CD4-positive, alpha-beta T cell treated with Interferon gamma for 1 hour (primary cell): ENCODE measurements around the gene RCC1.
A peak's percentile ranks its signal among the peaks of the same experiment; 100 is the strongest.
"Not testable (repeated sequence)": the region's sequence is repeated elsewhere in the genome, so short reads cannot be mapped to it uniquely, and the experiment has no call there.

Source experiments
- DNase-seq: peaks from one replicate; pipeline ENCODE4 v3.0.0-alpha.2; 2020

Gene RCC1, protein sequence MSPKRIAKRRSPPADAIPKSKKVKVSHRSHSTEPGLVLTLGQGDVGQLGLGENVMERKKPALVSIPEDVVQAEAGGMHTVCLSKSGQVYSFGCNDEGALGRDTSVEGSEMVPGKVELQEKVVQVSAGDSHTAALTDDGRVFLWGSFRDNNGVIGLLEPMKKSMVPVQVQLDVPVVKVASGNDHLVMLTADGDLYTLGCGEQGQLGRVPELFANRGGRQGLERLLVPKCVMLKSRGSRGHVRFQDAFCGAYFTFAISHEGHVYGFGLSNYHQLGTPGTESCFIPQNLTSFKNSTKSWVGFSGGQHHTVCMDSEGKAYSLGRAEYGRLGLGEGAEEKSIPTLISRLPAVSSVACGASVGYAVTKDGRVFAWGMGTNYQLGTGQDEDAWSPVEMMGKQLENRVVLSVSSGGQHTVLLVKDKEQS

DNA sequence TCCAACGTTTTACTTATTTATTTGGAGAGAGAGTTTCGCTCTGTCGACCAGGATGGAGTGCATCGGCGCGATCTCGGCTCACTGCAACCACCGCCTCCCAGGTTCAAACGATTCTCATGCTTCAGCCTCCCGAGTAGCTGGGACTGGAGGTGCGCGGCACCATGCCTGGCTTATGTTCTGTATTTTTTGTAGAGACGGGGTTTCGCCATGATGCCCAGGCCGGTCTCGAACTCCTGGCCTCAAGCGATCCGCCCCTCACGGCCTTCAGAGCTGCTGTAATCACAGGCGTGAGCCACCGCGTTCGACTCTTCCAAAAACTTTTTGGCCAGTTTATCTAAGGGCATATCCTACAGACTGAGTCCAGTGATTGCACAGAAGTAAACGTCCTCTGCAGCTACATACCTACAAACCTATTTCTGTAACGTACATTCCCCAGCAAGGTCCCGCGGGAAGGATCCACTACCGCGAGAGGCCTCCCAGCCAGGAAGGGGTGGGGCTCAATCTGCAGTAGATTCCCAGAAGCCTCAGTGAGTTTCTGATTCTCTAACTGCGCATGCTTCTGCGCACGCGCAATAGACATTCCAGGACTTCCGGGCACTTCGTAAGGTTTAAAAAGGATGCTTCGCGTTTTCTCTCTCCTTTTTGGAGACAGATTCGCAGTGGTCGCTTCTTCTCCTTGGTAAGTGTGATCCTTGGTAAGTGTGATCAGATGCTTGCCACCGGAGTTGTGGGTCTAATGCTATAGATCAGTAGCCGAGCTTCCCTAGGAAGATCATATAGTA lies at the start of gene RCC1:
RCC1 (plus strand) TSS at position 638 of the 782 bp plus-strand sequence. CDS start 23,824 bp downstream, outside the sequence.
- peak; percentile 98 for DNase-seq

DNA sequence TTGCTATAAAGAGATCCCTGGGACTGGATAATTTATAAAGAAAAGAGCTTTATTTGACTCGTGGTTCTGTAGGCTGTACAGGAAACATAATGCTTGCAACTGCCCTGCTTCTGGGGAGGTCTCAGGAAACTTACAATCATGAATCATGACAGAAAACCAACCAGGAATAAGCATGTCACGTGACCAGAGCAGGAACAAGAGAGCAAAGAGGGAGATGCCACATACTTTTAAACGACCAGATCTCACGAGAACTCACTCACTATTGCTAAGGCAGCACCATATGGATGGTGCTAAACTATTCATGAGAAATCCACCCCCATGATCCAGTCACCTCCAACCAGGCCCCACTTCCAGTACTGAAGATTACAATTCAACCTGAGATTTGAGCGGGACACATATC lies 49.8 kb upstream of the RCC1 start:
- no peak for DNase-seq

DNA sequence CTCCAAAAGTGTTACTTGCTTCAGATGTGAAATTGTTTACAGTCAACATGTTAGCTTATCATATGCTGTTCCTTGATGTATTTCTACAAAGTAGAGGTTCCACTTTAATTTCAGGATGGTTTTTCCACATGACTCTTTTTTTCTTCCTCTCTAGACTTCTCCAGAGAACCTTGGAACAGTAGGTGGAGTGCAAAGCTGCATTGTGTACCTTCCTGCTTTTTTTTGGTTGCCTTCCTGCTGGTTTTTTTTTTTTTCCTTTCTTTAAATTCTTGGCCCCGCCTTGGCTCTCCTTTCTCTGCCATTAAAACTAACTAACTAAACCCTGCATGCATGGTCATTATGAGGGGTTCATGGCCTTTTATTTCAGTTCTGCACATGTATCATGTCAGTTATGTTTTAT lies 48.2 kb upstream of the RCC1 start:
- DNase-seq, result no peak

DNA sequence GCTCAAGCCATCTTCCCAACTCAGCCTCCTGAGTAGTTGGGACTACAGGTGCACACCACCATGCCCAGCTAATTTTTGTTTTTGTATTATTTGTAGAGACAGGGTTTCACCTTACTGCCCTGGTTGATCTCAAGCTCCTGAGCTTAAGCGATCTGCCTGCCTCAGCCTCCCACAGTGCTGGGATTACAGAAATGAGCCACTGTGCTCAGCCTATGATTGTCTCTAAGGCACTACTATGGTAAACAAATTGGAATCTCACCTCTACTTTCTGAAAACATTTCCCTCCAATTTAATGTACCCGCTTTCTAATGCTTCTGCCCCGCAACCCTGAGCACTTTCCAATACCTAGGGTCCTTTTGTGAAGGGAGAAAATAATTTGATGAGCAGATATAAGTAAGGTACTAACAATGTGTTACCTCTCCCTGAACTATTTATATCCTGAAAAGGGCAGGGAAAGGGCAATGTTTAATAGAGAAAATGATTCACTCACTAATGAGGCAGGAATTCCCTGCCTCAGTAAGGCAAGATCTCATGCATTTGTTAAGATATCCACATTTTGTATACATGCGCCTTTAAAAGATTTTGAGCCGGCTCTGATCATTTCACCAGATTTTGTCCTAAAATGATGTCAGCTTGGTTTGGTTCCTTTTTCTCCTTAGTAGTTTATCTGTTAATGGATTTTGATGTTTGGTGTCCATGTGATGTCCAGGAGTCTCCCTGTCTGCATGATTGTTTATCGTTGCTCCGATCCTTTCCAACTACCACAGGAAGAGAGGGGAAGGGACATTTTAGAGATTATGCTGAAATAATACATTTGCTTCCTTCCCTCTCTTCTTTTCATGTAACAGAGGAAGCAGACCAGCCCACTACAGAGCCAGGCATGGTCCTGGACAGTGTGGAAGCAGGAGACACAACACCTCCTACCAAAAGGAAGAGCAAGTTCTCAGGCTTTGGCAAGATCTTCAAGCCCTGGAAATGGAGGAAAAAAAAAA lies 47.3 kb upstream of the RCC1 start:
- DNase-seq, result no peak

DNA sequence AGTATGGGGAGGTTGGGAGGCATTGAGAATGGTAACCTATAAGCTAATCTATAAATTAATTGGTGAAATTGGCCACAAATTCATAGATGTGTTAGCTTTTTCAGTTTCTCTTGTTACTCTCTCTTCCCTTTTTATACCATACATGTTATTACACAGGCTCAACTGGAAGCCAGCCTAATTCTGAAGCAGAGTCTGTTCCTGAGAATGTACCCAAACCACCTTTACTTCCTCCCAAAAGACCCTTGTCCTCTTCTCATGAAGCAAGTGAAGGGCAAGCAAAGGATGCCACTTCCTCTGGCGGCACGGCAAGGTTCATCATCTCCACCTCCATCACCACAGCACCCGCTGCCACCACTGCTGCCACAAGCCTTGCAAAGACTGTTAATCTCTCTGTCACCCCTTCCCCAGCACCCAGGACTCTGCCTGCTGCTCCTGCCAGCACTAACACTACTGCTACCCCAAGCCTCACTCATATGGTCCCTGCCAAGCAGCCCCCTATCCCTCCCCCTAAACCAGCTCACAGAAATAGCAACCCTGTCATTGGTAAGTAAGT lies 39.5 kb upstream of the RCC1 start:
- DNase-seq, result no peak

DNA sequence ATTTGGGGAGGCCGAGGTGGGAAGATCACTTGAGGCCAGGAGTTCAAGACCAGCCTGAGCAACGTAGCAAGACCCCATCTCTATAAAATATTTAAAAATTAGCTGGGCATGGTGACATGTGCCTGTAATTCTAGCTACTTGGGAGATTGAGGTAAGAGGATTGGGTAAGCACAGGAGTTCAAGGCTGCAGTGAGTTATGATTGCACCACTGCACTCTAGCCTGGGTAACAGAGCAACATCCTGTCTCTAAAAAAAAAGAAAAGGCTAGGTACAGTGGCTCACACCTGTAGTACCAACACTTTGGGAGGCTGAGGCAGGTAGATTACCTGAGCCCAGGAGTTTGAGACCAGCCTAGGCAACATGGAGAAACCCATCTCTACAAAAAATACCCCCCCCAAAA lies 35.7 kb upstream of the RCC1 start:
- DNase-seq, result no peak

DNA sequence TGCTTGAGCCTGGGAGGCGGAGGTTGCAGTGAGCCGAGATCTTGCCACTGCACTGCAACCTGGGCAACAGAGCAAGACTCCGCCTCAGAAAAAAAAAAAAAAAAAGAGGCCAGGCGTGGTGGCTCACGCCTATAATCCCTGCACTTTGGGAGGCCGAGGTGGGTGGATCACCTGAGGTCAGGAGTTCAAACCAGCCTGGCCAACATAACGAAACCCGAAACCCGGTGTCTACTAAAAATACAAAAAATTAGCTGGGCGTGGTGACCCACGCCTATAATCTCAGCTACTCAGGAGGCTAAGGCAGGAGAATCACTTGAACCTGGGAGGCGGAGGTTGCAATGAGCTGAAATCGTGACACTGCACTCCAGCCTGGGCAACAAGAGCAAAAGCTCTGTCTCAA lies 26.3 kb upstream of the RCC1 start:
- not testable (repeated sequence) for DNase-seq

DNA sequence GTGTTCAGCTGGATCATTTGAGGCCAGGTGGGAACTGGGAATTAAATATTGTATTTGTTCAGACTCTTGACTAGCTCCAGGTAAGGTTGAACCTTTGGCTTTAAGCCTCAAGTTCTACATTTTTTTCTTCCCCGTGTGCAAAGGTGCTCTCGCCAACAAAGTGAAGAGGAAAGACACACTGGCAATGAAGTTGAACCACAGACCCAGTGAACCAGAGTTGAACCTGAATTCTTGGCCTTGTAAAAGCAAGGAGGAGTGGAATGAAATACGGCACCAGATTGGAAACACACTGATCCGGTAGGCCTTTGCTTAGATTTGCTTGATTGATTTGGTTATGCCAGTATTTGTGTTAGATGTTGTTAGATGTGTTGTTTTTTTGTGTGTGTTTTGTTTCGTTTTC lies 25.5 kb upstream of the RCC1 start:
- no peak for DNase-seq

DNA sequence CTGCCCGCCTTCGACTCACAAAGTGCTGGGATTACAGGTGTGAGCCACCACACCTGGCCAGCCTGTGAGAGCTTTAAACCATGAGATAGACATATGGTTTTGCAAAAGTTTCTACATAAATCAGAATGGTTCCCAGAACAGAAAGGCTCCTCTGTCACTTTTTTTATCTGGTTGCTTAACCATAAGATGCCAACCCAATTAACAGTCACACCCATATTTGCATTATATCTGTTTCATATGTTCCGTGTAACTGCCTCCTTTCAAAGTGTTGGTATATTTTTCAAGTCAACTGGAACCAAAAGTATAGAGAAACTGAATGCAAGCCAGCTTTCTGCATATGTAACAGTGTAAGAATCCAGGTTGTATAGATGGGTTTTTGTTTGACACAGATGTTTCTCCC lies 23.7 kb upstream of the RCC1 start:
- DNase-seq, result no peak

DNA sequence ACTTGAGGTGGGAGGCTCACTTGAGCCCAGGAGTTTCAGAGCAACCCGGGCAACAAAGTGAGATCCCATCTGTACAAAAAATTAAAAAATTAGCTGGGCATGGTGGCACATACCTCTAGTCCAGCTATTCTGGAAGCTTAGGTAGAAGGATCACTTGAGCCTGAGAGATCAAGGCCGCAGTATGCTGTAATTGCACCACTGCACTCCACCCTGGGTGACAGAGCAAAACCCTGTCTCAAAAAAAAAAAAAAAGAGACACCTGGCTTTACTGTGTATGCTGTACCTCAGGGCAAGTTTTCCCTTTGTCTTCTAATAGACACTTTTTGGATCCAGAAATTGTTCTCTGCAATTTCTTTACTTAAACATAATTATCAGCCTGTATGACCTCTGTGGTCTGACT lies 23.1 kb upstream of the RCC1 start:
- DNase-seq, result no peak

DNA sequence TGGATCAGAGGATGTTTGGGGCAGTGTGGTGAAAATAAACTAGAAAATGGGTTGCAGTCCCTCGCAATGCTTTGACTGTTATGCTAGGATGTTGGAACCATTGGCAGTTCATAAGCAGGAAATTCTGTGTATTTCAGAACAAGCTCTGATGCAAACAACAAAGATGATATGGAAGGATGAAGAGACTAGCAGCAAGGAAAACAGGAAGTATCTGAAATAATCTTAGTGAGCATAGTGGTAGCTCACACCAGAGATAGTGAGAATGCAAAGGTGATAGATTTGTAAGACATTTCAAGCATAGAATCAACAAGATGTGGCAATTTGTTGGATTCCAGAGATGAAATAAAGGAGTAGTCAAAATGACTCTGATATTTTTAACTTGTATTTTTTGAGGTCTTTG lies 11.1 kb upstream of the RCC1 start:
- no peak for DNase-seq

DNA sequence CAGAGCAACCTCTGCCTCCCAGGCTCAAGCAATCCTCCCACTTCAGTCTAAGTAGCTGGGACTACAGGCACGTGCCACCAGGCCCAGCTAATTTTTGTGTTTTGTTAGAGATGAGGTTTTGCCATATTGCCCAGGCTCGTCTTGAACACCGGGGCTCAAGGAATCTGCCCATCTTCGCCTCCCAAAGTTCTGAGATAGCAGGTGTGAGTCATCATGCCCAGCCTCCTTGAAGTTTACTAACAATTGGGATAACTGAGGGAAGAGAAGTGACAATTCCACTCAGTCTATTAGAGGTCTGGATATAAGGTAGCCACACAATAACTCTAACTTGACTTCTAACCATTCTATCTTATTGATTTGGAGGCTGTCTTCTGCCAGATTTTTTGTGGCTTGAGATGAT lies 6.3 kb upstream of the RCC1 start:
- DNase-seq, result no peak

DNA sequence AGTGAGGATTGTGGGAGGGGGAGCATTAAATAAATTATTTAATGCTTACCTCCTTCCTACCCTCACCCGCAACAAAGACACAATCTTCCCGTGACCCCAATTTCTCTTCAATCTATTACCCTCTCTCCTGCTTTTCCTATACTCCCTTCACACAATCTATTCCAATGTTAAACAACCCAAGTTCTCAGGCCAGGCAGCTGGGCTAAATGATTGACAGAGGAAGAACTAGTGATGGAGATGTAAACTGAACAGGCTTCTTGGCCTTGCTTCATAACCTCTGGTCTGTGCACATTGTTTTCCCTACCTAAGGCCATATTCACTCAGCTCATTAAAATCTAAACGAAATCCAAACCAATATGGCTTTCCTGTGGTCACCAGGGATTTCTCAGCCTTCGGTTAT lies 3.9 kb upstream of the RCC1 start:
- no peak for DNase-seq

DNA sequence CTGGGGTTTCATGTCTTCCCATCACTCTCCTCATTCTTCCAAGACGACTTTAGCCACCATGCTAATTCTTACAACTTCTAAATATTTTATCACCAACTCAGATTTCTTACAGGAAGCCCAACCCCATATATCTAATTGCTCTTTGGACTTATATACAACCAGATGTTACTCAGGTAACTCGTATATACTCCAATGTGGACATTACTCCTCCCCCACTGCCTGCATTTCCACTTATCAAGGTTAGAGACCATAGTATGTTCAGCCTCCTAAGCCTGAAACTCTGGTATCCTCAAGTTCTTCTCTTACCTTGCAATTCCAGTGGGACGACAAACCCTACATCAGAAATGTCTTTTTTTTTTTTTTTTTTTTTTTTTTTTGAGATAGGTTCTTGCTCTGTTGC lies 2.7 kb upstream of the RCC1 start:
- DNase-seq, result no peak

DNA sequence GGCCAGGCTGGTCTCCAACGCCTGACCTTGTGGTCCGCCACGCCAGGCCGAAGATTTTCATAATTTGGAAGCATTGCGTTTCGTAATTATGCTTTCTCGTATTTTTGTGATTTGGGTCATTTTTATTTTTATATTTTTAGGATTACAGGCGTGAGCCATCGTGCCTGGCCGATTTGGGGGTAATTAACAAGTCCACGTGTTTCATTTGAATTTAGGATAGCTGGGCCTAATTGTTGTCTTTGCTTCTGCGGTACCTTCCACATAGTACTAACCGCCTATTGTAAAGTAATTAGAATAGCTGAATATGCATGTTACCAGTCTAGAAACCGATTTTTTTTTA lies 1.0 kb downstream of the RCC1 start:
- DNase-seq, result no peak

DNA sequence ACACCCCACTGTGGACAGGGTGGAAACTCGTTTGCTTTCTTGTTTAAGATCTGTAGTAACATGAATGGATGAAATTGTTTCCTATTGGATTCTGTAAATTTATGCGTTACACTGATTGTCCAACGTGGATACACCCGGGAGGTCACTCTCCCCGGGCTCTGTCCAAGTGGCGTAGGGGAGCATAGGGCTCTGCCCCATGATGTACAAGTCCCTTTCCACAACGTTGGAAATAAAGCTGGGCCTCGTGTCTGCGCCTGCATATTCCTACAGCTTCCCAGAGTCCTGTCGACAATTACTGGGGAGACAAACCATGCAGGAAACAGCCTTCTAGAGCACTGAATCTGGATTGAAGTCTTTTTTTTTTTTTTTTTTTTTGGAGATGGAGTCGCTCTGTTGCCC lies 1.4 kb downstream of the RCC1 start:
- no peak for DNase-seq

DNA sequence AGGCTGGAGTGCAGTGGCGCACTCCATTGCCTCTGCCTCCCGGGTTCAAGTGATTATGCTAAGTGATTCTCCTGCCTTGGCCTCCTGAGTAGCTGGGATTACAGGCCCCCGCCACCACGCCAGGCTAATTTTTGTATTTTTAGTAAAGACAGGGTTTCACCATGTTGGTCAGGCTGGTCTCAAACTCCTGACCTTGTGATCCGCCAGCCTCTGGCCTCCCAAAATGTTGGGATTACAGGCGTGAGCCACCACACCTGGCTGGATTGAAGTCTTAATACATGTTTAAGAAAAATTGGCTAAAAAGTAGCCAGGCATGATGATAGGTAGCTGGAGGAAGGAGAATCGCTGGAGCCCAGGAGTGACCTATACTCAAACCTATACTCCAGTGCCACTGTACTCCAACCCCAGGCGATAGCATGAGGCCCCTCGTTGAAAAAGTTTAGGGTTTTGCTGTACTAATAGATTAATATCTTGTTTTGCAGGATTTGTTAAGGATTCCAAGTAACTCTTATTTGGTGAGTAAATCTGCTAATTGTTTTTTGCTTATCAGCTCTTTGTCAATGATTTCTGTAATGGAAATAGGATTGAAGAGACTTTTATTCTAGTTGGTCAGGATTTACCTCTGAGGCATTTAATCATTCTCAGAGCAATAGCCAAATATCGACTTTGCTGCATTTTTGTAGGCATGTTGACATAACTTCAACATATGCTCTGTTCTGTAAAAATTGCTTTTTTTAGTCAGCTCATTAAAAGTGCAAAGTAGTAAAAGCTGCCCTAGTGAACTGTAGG lies 2.0 kb downstream of the RCC1 start:
- DNase-seq, result no peak

DNA sequence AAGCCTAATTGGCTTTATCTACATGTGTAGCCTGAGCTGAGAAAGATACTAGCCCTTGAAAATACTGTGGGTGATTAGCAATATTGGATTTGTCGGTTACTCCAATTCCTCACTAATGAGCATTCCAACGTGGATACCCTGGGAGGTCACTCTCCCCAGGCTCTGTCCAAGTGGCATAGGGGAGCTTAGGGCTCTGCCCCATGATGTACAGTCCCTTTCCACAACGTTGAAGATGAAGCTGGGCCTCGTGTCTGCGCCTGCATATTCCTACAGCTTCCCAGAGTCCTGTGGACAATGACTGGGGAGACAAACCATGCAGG lies 2.6 kb downstream of the RCC1 start:
- no peak for DNase-seq

DNA sequence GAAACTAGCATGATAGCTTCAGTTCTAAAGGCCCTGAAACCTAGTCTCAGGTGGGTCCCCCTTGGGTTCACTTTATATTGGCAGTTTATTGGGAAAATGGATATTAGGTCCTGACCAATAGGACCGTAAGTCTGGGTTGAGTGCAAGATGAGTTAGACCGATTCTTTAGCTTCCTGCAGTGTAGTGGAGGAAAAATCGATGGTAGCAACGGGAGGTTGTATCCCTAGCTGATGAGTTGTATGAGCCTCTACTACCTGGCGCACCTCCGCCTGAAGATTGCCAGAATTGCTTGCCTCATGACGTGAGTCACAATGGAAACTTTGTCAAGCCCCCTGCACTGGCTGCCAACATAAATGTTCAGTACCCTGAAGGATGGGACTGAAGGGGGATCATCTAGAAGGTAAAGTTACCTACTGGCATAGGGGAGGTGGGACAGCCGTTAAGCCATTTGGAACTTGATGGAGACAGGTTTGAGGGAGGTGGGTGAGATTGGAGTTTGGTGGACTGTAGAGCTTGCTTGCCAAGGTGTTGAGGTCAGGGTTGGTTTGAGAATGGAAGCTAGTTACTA lies 3.9 kb downstream of the RCC1 start:
- DNase-seq, result no peak

DNA sequence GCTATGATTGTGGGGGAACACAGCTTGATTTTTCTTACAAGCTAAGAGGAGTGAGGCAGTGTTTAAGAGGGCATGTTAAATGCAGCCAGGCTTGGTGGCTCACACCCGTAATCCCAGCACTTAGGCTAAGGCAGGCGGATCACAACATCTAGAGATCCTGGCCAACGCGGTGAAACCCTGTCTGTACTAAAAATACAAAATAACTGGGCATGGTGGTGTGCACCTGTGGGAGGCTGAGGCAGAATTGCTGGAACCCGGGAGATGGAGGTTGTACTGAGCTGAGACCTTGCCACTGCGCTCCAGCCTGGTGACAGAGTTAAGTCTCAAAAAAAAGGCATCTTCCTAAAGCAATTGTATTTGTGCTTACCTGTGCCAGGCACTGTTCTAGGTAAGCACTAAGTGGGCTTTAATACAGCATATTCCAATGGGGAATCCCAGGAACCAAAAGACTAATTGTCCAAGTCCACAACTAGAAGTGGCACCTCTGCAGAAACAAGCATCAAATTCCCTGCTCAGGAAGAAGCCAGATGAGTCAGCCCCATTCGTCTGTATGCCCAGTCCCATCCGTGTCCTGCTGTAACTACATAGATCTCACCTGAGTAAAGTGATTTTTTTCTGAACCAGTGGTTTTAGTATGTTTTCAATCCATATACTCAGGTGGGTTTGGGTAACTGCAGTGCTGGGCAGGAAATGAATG lies 4.6 kb downstream of the RCC1 start:
- no peak for DNase-seq

DNA sequence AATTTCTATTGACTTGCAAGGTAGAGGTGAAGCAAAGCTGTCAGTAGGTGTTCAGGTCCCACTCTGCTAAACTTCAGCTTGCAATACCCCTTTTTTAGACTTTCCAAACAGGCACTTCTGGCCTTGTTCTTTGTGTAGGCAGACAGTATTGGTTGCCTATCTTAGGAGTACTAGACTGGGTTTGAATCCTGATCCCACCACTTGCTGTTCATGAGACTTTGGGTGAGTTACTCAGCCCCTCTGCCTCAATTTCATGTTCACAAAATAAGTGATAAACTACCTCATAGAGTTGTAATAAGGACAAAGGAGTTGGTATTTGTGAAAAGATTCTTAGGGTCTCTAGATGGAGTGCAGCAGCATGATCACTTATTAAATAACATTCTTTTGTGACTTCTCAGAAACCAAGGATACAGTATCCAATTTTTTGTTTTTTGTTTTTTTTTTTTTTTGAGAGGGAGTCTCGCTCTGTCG lies 5.2 kb downstream of the RCC1 start:
- DNase-seq, result no peak
